HEK293 (cell line): ENCODE data around the gene PHLDB3.

Experiments used
- SCRT1 ChIP-seq: fragments of 450-650 bp; formaldehyde crosslinking; IDR thresholded peaks from 2 replicates; pipeline ENCODE4 v1.5.1; 2016; ENCODE audit warnings: missing biosample characterization, missing genetic modification characterization, borderline replicate concordance
- ZBTB48 ChIP-seq: fragments of 450-650 bp; formaldehyde crosslinking; IDR thresholded peaks from 2 replicates; pipeline ENCODE4 v1.5.1; 2016; ENCODE audit warnings: missing biosample characterization, missing genetic modification characterization
- ZNF121 ChIP-seq: fragments of 450-650 bp; formaldehyde crosslinking; IDR thresholded peaks from 2 replicates; pipeline ENCODE4 v1.5.1; 2016; ENCODE audit warnings: missing biosample characterization, missing genetic modification characterization
- ZNF2 ChIP-seq: fragments of 450-650 bp; formaldehyde crosslinking; IDR thresholded peaks from 2 replicates; pipeline ENCODE4 v1.5.1; 2016; ENCODE audit warnings: missing biosample characterization, missing genetic modification characterization
- ZNF311 ChIP-seq: fragments of 450-650 bp; formaldehyde crosslinking; IDR thresholded peaks from 2 replicates; pipeline ENCODE4 v1.5.1; 2017; ENCODE audit warnings: missing biosample characterization, missing genetic modification characterization, borderline replicate concordance
- ZNF48 ChIP-seq: fragments of 450-650 bp; formaldehyde crosslinking; IDR thresholded peaks from 2 replicates; pipeline ENCODE4 v1.5.1; 2016; ENCODE audit warnings: missing biosample characterization, missing genetic modification characterization
- ZNF501 ChIP-seq: fragments of 450-650 bp; formaldehyde crosslinking; IDR thresholded peaks from 2 replicates; pipeline ENCODE4 v1.5.1; 2016; ENCODE audit warnings: missing biosample characterization, missing genetic modification characterization
- ZNF600 ChIP-seq: fragments of 450-650 bp; formaldehyde crosslinking; IDR thresholded peaks from 2 replicates; pipeline ENCODE4 v1.5.1; 2016; ENCODE audit warnings: missing biosample characterization, missing genetic modification characterization
- TF ChIP-seq, protein P1 (sequence below): fragments of 450-650 bp; formaldehyde crosslinking; IDR thresholded peaks from 2 replicates; pipeline ENCODE4 v1.5.1; 2016; ENCODE audit warnings: missing biosample characterization, missing genetic modification characterization
- TF ChIP-seq, protein P2 (sequence below): fragments of 450-650 bp; formaldehyde crosslinking; IDR thresholded peaks from 2 replicates; pipeline ENCODE4 v1.5.1; 2016; ENCODE audit warnings: missing biosample characterization, missing genetic modification characterization, borderline replicate concordance
- TF ChIP-seq, protein P3 (sequence below): fragments of 450-650 bp; formaldehyde crosslinking; IDR thresholded peaks from 2 replicates; pipeline ENCODE4 v1.5.1; 2016; ENCODE audit warnings: missing biosample characterization, missing genetic modification characterization

Gene PHLDB3

DNA sequence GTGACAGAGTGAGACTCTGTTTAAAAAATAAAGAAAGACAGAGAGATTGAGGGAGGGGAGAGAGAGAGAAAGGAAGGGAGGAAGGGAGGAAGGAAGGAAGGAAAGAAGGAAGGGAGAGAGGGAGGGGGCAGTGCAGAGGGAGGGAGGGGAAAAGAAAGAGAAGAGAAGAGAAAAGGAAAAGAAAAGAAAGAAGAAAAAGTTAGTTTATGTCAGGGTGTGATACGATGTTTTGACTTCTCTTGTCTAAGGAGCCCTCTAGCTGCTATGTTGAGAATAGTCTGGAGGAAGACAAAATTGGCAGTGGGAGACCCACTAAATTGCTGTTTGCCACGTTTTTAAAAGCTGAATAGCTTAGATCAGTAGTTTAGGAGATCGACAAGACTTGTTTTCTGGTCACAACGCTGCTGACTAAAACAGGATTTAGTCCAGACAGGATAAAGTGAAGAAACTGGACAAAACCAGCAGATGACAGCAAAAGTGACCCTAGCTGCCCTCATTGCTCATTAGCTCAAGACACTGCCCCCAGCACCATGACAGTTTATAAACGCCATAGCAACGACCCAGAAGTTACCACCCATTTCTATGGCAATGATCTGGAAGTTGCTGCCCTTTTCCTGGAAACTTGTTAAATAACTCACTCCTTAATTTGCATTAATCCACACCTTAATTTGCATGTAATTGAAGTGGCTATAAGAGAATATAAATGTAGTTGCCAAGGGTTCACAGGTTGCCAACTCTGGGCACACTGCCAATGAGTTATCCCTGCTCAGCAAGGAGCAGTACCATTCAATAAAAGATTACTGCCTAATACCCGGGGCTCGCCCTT lies 78.8 kb downstream of the PHLDB3 start (continued):
- TF ChIP-seq, protein P1, sequence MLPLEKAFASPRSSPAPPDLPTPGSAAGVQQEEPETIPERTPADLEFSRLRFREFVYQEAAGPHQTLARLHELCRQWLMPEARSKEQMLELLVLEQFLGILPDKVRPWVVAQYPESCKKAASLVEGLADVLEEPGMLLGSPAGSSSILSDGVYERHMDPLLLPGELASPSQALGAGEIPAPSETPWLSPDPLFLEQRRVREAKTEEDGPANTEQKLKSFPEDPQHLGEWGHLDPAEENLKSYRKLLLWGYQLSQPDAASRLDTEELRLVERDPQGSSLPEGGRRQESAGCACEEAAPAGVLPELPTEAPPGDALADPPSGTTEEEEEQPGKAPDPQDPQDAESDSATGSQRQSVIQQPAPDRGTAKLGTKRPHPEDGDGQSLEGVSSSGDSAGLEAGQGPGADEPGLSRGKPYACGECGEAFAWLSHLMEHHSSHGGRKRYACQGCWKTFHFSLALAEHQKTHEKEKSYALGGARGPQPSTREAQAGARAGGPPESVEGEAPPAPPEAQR (tag by site-specific recombination): no peak
- TF ChIP-seq, protein P2, sequence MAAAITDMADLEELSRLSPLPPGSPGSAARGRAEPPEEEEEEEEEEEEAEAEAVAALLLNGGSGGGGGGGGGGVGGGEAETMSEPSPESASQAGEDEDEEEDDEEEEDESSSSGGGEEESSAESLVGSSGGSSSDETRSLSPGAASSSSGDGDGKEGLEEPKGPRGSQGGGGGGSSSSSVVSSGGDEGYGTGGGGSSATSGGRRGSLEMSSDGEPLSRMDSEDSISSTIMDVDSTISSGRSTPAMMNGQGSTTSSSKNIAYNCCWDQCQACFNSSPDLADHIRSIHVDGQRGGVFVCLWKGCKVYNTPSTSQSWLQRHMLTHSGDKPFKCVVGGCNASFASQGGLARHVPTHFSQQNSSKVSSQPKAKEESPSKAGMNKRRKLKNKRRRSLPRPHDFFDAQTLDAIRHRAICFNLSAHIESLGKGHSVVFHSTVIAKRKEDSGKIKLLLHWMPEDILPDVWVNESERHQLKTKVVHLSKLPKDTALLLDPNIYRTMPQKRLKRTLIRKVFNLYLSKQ: no peak
- TF ChIP-seq ZNF2: peak; percentile 90
- peak; percentile 30; the same call in 1 of the 2 replicates for TF ChIP-seq SCRT1 (tag by site-specific recombination)
- TF ChIP-seq ZNF501 (tag by site-specific recombination): peak; percentile 55; the same call in 1 of the 2 replicates
- TF ChIP-seq ZNF121: no peak
- TF ChIP-seq, protein P3, sequence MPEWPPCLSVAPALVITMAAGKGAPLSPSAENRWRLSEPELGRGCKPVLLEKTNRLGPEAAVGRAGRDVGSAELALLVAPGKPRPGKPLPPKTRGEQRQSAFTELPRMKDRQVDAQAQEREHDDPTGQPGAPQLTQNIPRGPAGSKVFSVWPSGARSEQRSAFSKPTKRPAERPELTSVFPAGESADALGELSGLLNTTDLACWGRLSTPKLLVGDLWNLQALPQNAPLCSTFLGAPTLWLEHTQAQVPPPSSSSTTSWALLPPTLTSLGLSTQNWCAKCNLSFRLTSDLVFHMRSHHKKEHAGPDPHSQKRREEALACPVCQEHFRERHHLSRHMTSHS (tag by site-specific recombination): no peak
- no peak for TF ChIP-seq ZNF48 (tag by site-specific recombination)
- TF ChIP-seq ZBTB48 (tag by site-specific recombination): peak; percentile 41; the same call in 1 of the 2 replicates
- TF ChIP-seq ZNF311 (tag by site-specific recombination): no peak
- TF ChIP-seq ZNF600 (tag by site-specific recombination): no peak
